Right lobe of liver (tissue), 6 donors: Measurements from ENCODE around the gene PTPRN2. TPM values are rescaled to one million over a fixed set of nuclear protein-coding genes. Genes with fewer than 3 reads are reported as not detected.
A peak's percentile ranks its signal among the peaks of the same experiment; 100 is the strongest.

ENCODE experiments used
- ATAC-seq, 4 donors: fragments of 200-7000 bp; cut with Tn5 transposase; one replicate each; pipeline ENCODE4 v1.9.1; 2020; ENCODE audit warnings: mild to moderate bottlenecking in 4 of 4, moderate library complexity in 4 of 4
- DNase-seq, 3 donors: peaks; one replicate each; pipeline ENCODE4 v3.0.0-alpha.2; 2020
- H3K27ac ChIP-seq, 3 donors: fragments of 200-600 bp; one replicate each; pipeline ENCODE4 v1.8.0; 2022
- H3K27me3 ChIP-seq, 2 donors: fragments of 200-600 bp; one replicate each; pipeline ENCODE4 v1.8.0; 2022
- H3K36me3 ChIP-seq, 4 donors: fragments of 200-600 bp; sonication (generic) in 1 of 4; one replicate each; pipeline versions ENCODE4 v1.5.1 to v1.8.0; 2017 to 2022; ENCODE audit warnings: control low read depth in 1 of 4
- H3K4me1 ChIP-seq, 4 donors: fragments of 200-600 bp; sonication (generic) in 1 of 4; one replicate each; pipeline versions ENCODE4 v1.5.1 to v1.8.0; 2017 to 2022; ENCODE audit warnings: control low read depth in 1 of 4
- H3K4me3 ChIP-seq, 3 donors: fragments of 200-600 bp; one replicate each; pipeline ENCODE4 v1.8.0; 2022
- H3K9me3 ChIP-seq, 4 donors: fragments of 200-600 bp; sonication (generic) in 1 of 4; one replicate each; pipeline versions ENCODE4 v1.5.1 to v1.8.0; 2017 to 2022; ENCODE audit warnings: control low read depth in 1 of 4
- CTCF ChIP-seq, 4 donors: fragments of 200-600 bp in 3 of 4; fragments of 450-650 bp in 1 of 4; IDR thresholded peaks; one replicate each; pipeline versions ENCODE4 v1.5.1 to v1.8.0; 2016 to 2022; ENCODE audit warnings: antibody characterized with exemption in 4 of 4, mild to moderate bottlenecking in 2 of 4
- POLR2A ChIP-seq: fragments of 450-650 bp; IDR thresholded peaks from one replicate; pipeline ENCODE4 v1.6.1; 2017; ENCODE audit warnings: antibody characterized with exemption, mild to moderate bottlenecking
- WGBS: methylation state at CpG from one replicate; pipeline ENCODE4 v1.1.6; 2018; ENCODE audit warnings: low coverage, low lambda C conversion rate; ENCODE audit not compliant: insufficient coverage; ENCODE audit errors: missing lambda C conversion rate; 5-methylcytosine and 5-hydroxymethylcytosine counted together
- intact Hi-C, 2 donors: fragments of 100-400 bp; cut with DNase I; formaldehyde crosslinking; loops; one replicate each; pipeline versions ENCODE4 v1.11.2 to v1.14.1; 2022
- total RNA-seq, 6 experiments: library from RNA; depleted of rRNA in 2 of 6; stranded (reverse); fragments of >200 nt in 2 of 6; fragmentation: NEBNext Ultra II Directional in 3 of 6; extraction: Animal tissue kit (Norgen Biotek cat#: 25700) in 3 of 6; gene quantifications; one replicate each; pipeline versions ENCODE4 v1.1.0 to v1.2.4, GENCODE V29; 2016 to 2023
- donor health status: DM: no; HTN: yes; CAD: no.
- donor health status: DM: no; HTN: no; CAD: no.
- donor health status: DM: no; HTN: no; CAD: no.
- donor health status: DM: no; HTN: yes; CAD: no.
- donor health status: DM: no; HTN: yes; CAD: no.

PTPRN2 gene
- total RNA-seq, 6 experiments from 2014 or later, result 0.15 to 0.87 (median 0.67) TPM

GRCh38 chr7:158103378-158103777, 484.2 kb downstream of the PTPRN2 start:
- no peaks in the 10 kb centered on the region for H3K4me1 ChIP-seq
- no peaks in the 10 kb centered on the region for H3K36me3 ChIP-seq
- DNase-seq (no peak), ATAC-seq (no peak)
- intact Hi-C loops, result no loop called here
- H3K9me3 ChIP-seq, result no peaks in the 10 kb centered on the region
- H3K27me3 ChIP-seq, result no peaks in the 10 kb centered on the region
- 64% methylated on average over 4 of the region's 7 CpGs for WGBS
- TF ChIP-seq CTCF (IDR thresholded peaks at IDR 0.05) (no peak), POLR2A (no peak)
- H3K4me3 ChIP-seq, result no peak overlapping the region
- H3K27ac ChIP-seq, result no peak overlapping the region

GRCh38 chr7:158102897-158103296, 484.7 kb downstream of the PTPRN2 start:
- no peak for ATAC-seq
- 52% methylated on average over 7 of the region's 9 CpGs for WGBS
- Histone ChIP-seq H3K4me3 (no peak overlapping the region), H3K27me3 (no peaks in the 10 kb centered on the region), H3K9me3 (no peaks in the 10 kb centered on the region), H3K27ac (no peak overlapping the region), H3K36me3 (no peaks in the 10 kb centered on the region), H3K4me1 (no peaks in the 10 kb centered on the region)
- TF ChIP-seq POLR2A (no peak), CTCF (IDR thresholded peaks at IDR 0.05) (no peak)
- intact Hi-C loops, result no loop called here
- DNase-seq, result no peak

GRCh38 chr7:158101821-158102450, 485.7 kb downstream of the PTPRN2 start:
- Histone ChIP-seq H3K36me3 (no peaks in the 10 kb centered on the region), H3K9me3 (no peaks in the 10 kb centered on the region), H3K27me3 (no peaks in the 10 kb centered on the region), H3K4me1 (no peaks in the 10 kb centered on the region), H3K27ac (no peak overlapping the region), H3K4me3 (no peak overlapping the region)
- no peak for ATAC-seq
- no peak for TF ChIP-seq CTCF (IDR thresholded peaks at IDR 0.05)
- TF ChIP-seq POLR2A, result no peak
- WGBS, result 100% methylated on average over 3 of the region's 14 CpGs
- DNase-seq, result peak in 2 of 3 donors; percentile 28 to 33
- intact Hi-C loops, result no loop called here

- intact Hi-C loops, result no loop called here
- Histone ChIP-seq H3K27me3 (no peaks in the 10 kb centered on the region), H3K27ac (no peak overlapping the region), H3K4me1 (no peaks in the 10 kb centered on the region), H3K36me3 (no peaks in the 10 kb centered on the region), H3K9me3 (no peaks in the 10 kb centered on the region), H3K4me3 (no peak overlapping the region)
- no peak for TF ChIP-seq POLR2A
- 89% methylated on average over 7 of the region's 54 CpGs for WGBS
- peak in 1 of 3 donors; percentile 40 for DNase-seq
- peak in 1 of 4 donors; percentile 24 for ATAC-seq
Measured at GRCh38 chr7:158098125-158099030, 489.2 kb downstream of the PTPRN2 start.
